Caco-2 (cell line): Measurements from ENCODE around the gene SKIC8. TPM values are rescaled to one million over a fixed set of nuclear protein-coding genes. Genes with fewer than 3 reads are reported as not detected.

Source experiments
- BruUV-seq: library from RNA; stranded (reverse); fragments of 400-500 nt; replicated peaks from 2 replicates; lab custom pipeline; 2021; lab: Mats Ljungman, UMichigan
- CTCF ChIA-PET: fragments of 300-600 bp; sonication (Branson Sonifier 250); formaldehyde crosslinking; loops from one replicate; lab custom pipeline; 2022; ENCODE audit warnings: antibody characterized with exemption; lab: Charles Lee
- POLR2A ChIA-PET: fragments of 300-600 bp; sonication (Branson Sonifier 250); formaldehyde crosslinking; loops from one replicate; lab custom pipeline; 2022; ENCODE audit warnings: antibody characterized with exemption; lab: Charles Lee
- DNase-seq, 2 experiments: peaks; one replicate each; pipeline versions ENCODE4 v3.0.0 to v3.0.0-alpha.2; 2020 to 2022
- H3K27me3 ChIP-seq: replicated peaks from 2 replicates; pipeline ENCODE4 v1.6.0; 2011; ENCODE audit warnings: low read length; ENCODE audit not compliant: control insufficient read depth, insufficient read depth
- H3K36me3 ChIP-seq: 2 replicates; pipeline ENCODE4 v1.5.1; 2011; ENCODE audit warnings: low read length; ENCODE audit not compliant: control insufficient read depth, insufficient read depth
- H3K4me1 ChIP-seq: fragments of 250-450 bp; sonication (Bioruptor Pico); 2 replicates; pipeline ENCODE4 v1.5.1; 2020; ENCODE audit warnings: mild to moderate bottlenecking
- H3K4me3 ChIP-seq: 2 replicates; pipeline ENCODE4 v1.5.1; 2011; ENCODE audit warnings: low read depth, mild to moderate bottlenecking, control low read depth, low read length
- H3K9me3 ChIP-seq: fragments of 250-450 bp; sonication (Bioruptor Pico); 2 replicates; pipeline ENCODE4 v1.5.1; 2020; ENCODE audit warnings: mild to moderate bottlenecking, moderate library complexity
- H3K27ac Mint-ChIP-seq: one replicate; pipeline ENCODE4 v1.8.0; 2022; ENCODE audit warnings: mixed read lengths; ENCODE audit not compliant: unreplicated experiment
- H3K27me3 Mint-ChIP-seq: one replicate; pipeline ENCODE4 v1.8.0; 2022; ENCODE audit warnings: mixed read lengths; ENCODE audit not compliant: insufficient read depth, unreplicated experiment
- H3K36me3 Mint-ChIP-seq: one replicate; pipeline ENCODE4 v1.8.0; 2022; ENCODE audit warnings: mild to moderate bottlenecking, mixed read lengths; ENCODE audit not compliant: insufficient read depth, unreplicated experiment
- H3K4me1 Mint-ChIP-seq: one replicate; pipeline ENCODE4 v1.8.0; 2022; ENCODE audit warnings: low read depth, mixed read lengths; ENCODE audit not compliant: unreplicated experiment
- H3K4me3 Mint-ChIP-seq: one replicate; pipeline ENCODE4 v1.8.0; 2022; ENCODE audit warnings: mild to moderate bottlenecking, moderate library complexity, mixed read lengths; ENCODE audit not compliant: unreplicated experiment
- H3K9me3 Mint-ChIP-seq: one replicate; pipeline ENCODE4 v1.8.0; 2022; ENCODE audit warnings: mixed read lengths; ENCODE audit not compliant: unreplicated experiment
- CTCF ChIP-seq, 2 experiments: fragments of 200-600 bp in 1 of 2; IDR thresholded peaks; 1 replicate in 1 of 2; 2 replicates in 1 of 2; pipeline versions ENCODE4 v1.5.1 to v1.8.0; 2011 to 2022; ENCODE audit warnings: antibody characterized with exemption in 1 of 2, control low read depth in 1 of 2, inconsistent platforms in 1 of 2, low read depth in 1 of 2, low read length in 1 of 2, mild to moderate bottlenecking in 1 of 2, moderate library complexity in 1 of 2; ENCODE audit not compliant: insufficient read depth in 1 of 2, severe bottlenecking in 1 of 2, unreplicated experiment in 1 of 2
- intact Hi-C: fragments of 100-400 bp; cut with micrococcal nuclease; formaldehyde crosslinking; loops from one replicate; pipeline ENCODE4 v1.10.0; 2022; ENCODE audit not compliant: unreplicated experiment
- total RNA-seq: library from RNA; stranded (reverse); gene quantifications from 2 replicates; pipeline ENCODE4 v1.2.3, GENCODE V29; 2022

The SKIC8 gene
- total RNA-seq, 1 experiment from 2014 or later = 45.7 TPM

- Mint-ChIP-seq H3K9me3 (no peaks in the 10 kb centered on the region), H3K36me3 (peaks cover 10% of the 10 kb centered on the region), H3K27me3 (no peaks in the 10 kb centered on the region), H3K4me1 (no peaks in the 10 kb centered on the region), H3K27ac (no peak overlapping the region), H3K4me3 (no peak overlapping the region)
- TF ChIP-seq CTCF (IDR thresholded peaks at IDR 0.05; ENCODE audit: insufficient read depth in 1 of 2, low read depth in 1 of 2, low read length in 1 of 2, severe bottlenecking in 1 of 2, unreplicated experiment in 1 of 2) = no peak
- ChIA-PET POLR2A (no interaction called here), CTCF (no interaction called here)
- Histone ChIP-seq H3K36me3 (no peaks in the 10 kb centered on the region; the same call in 1 of the 2 replicates), H3K4me3 (no peak overlapping the region), H3K9me3 (no peaks in the 10 kb centered on the region), H3K4me1 (no peaks in the 10 kb centered on the region), H3K27me3 (no peaks in the 10 kb centered on the region)
- BruUV-seq = no TSS peak
- intact Hi-C loops = no loop called here
- DNase-seq = no peak
These were observed 7.2 kb downstream of the SKIC8 start for GRCh38 chr15:78292219-78292618.

GRCh38 chr15:78291698-78292097, 7.7 kb downstream of the SKIC8 start:
- POLR2A ChIA-PET = no interaction called here

GRCh38 chr15:78291052-78291451, 8.4 kb downstream of the SKIC8 start:
- ChIA-PET POLR2A (no interaction called here), CTCF (interaction anchor here (0.6 kb wide), 1 partner anchor 138 kb away, joined by 6 read pairs; no protein-coding TSS in a partner anchor)
- Histone ChIP-seq H3K36me3 (no peaks in the 10 kb centered on the region; the same call in 1 of the 2 replicates), H3K9me3 (no peaks in the 10 kb centered on the region), H3K4me1 (no peaks in the 10 kb centered on the region), H3K27me3 (no peaks in the 10 kb centered on the region), H3K4me3 (no peak overlapping the region)
- no TSS peak for BruUV-seq
- no peak for TF ChIP-seq CTCF (IDR thresholded peaks at IDR 0.05; ENCODE audit: insufficient read depth in 1 of 2, low read depth in 1 of 2, low read length in 1 of 2, severe bottlenecking in 1 of 2, unreplicated experiment in 1 of 2)
- intact Hi-C loops = no loop called here
- H3K27me3 Mint-ChIP-seq = no peaks in the 10 kb centered on the region
- H3K27ac Mint-ChIP-seq = no peak overlapping the region
- H3K9me3 Mint-ChIP-seq = no peaks in the 10 kb centered on the region
- peaks cover 20% of the 10 kb centered on the region for H3K36me3 Mint-ChIP-seq
- no peak for DNase-seq
- no peaks in the 10 kb centered on the region for H3K4me1 Mint-ChIP-seq
- no peak overlapping the region for H3K4me3 Mint-ChIP-seq

More at GRCh38 chr15:78291698-78292097, 7.7 kb downstream of the SKIC8 start:
- no peaks in the 10 kb centered on the region for H3K27me3 ChIP-seq
- no peak for DNase-seq
- TF ChIP-seq CTCF (IDR thresholded peaks at IDR 0.05; ENCODE audit: insufficient read depth in 1 of 2, low read depth in 1 of 2, low read length in 1 of 2, severe bottlenecking in 1 of 2, unreplicated experiment in 1 of 2) = no peak
- Mint-ChIP-seq H3K4me3 (no peak overlapping the region), H3K4me1 (no peaks in the 10 kb centered on the region), H3K9me3 (no peaks in the 10 kb centered on the region), H3K36me3 (peaks cover 13% of the 10 kb centered on the region), H3K27me3 (no peaks in the 10 kb centered on the region), H3K27ac (no peak overlapping the region)
- BruUV-seq = no TSS peak
- no peaks in the 10 kb centered on the region; the same call in 1 of the 2 replicates for H3K36me3 ChIP-seq
- intact Hi-C loops = no loop called here
- no peak overlapping the region for H3K4me3 ChIP-seq
- CTCF ChIA-PET = no interaction called here
- H3K4me1 ChIP-seq = no peaks in the 10 kb centered on the region
- H3K9me3 ChIP-seq = no peaks in the 10 kb centered on the region
